Natural killer cell (primary cell): ENCODE results near the gene TMEM179B. TPM values are rescaled to one million over a fixed set of nuclear protein-coding genes. Genes with fewer than 3 reads are reported as not detected.
"Not testable (repeated sequence)": the region's sequence is repeated elsewhere in the genome, so short reads cannot be mapped to it uniquely, and the experiment has no call there.

Experiments
- ATAC-seq, 3 donors: fragments of 150-1000 bp in 2 of 3; fragments of 200-7000 bp in 1 of 3; cut with Tn5 transposase; 1 replicate in 1 of 3; 2 replicates in 2 of 3; pipeline ENCODE4 v1.10.0; 2021; ENCODE audit warnings: mild to moderate bottlenecking in 2 of 3, moderate library complexity in 2 of 3
- DNase-seq, 2 donors: peaks; one replicate each; pipeline versions ENCODE4 v3.0.0 to v3.0.0-alpha.2; 2013 to 2021; ENCODE audit warnings: mixed read lengths in 1 of 2
- H3K27ac ChIP-seq: one replicate; pipeline ENCODE4 v1.5.1; 2013; ENCODE audit warnings: mild to moderate bottlenecking, low read length
- H3K27me3 ChIP-seq: one replicate; pipeline ENCODE4 v1.6.1; 2013; ENCODE audit warnings: low read length; ENCODE audit not compliant: control insufficient read depth, insufficient read depth
- H3K36me3 ChIP-seq: one replicate; pipeline ENCODE4 v1.6.1; 2013; ENCODE audit warnings: low read length; ENCODE audit not compliant: control insufficient read depth, insufficient read depth
- H3K4me1 ChIP-seq: one replicate; pipeline ENCODE4 v1.6.1; 2013; ENCODE audit warnings: low read length; ENCODE audit not compliant: control insufficient read depth, insufficient read depth
- H3K4me3 ChIP-seq: one replicate; pipeline ENCODE4 v1.5.1; 2013; ENCODE audit warnings: low read length
- H3K9me3 ChIP-seq: one replicate; pipeline ENCODE4 v1.6.1; 2013; ENCODE audit warnings: low read length; ENCODE audit not compliant: control insufficient read depth, insufficient read depth
- H3K27ac Mint-ChIP-seq, 2 donors: one replicate each; pipeline ENCODE4 v1.8.0; 2022; ENCODE audit warnings: mild to moderate bottlenecking in 2 of 2, mixed read lengths in 2 of 2, moderate library complexity in 1 of 2
- H3K27me3 Mint-ChIP-seq, 2 donors: one replicate each; pipeline ENCODE4 v1.8.0; 2022; ENCODE audit warnings: low read depth in 2 of 2, mixed read lengths in 2 of 2
- H3K36me3 Mint-ChIP-seq: one replicate; pipeline ENCODE4 v1.8.0; 2022; ENCODE audit warnings: mixed read lengths
- H3K4me1 Mint-ChIP-seq, 2 donors: one replicate each; pipeline ENCODE4 v1.8.0; 2022; ENCODE audit warnings: mixed read lengths in 2 of 2
- H3K4me3 Mint-ChIP-seq: one replicate; pipeline ENCODE4 v1.8.0; 2022; ENCODE audit warnings: mild to moderate bottlenecking, moderate library complexity, mixed read lengths
- H3K9me3 Mint-ChIP-seq, 2 donors: one replicate each; pipeline ENCODE4 v1.8.0; 2022; ENCODE audit warnings: mixed read lengths in 2 of 2
- CTCF ChIP-seq: fragments of 200-600 bp; IDR thresholded peaks from one replicate; pipeline ENCODE4 v1.8.0; 2022; ENCODE audit warnings: antibody characterized with exemption
- WGBS: methylation state at CpG from one replicate; pipeline ENCODE4 v1.1.7; 2013; ENCODE audit warnings: missing lambda C conversion rate; ENCODE audit not compliant: insufficient coverage; 5-methylcytosine and 5-hydroxymethylcytosine counted together
- intact Hi-C: fragments of 100-400 bp; cut with micrococcal nuclease; formaldehyde crosslinking; loops from one replicate; pipeline ENCODE4 v1.14.2; 2022
- total RNA-seq, 4 donors: library from RNA; stranded (reverse); fragments of 120-200 nt in 1 of 4; gene quantifications; one replicate each; pipeline versions ENCODE4 v1.2.3 to v1.2.4, GENCODE V29; 2013 to 2022

Gene TMEM179B
- total RNA-seq, 3 donors from 2014 or later (not counting 1 experiment from before 2014, with no cell fraction given), result 33.7 to 41.1 (median 36.3) TPM

- no peak overlapping the region for H3K27ac ChIP-seq
- no peaks in the 10 kb centered on the region for H3K27me3 ChIP-seq
- peaks cover 35% of the 10 kb centered on the region for H3K36me3 ChIP-seq
- no peak for TF ChIP-seq CTCF
- Mint-ChIP-seq H3K27me3 (no peaks in the 10 kb centered on the region), H3K36me3 (peaks cover 15% of the 10 kb centered on the region), H3K27ac (peak overlapping the region in 1 of 2 donors; percentile 27), H3K4me1 (no peaks in the 10 kb centered on the region), H3K4me3 (peak overlapping the region; percentile 6), H3K9me3 (no peaks in the 10 kb centered on the region)
- no peak for ATAC-seq
- H3K9me3 ChIP-seq, result no peaks in the 10 kb centered on the region
- no peak for DNase-seq
- WGBS, result 93% methylated on average over 4 of the region's 4 CpGs
- intact Hi-C loops, result no loop called here
- no peaks in the 10 kb centered on the region for H3K4me1 ChIP-seq
- no peak overlapping the region for H3K4me3 ChIP-seq
Measured at GRCh38 chr11:62817129-62817528, 29.9 kb downstream of the TMEM179B start.

- Histone ChIP-seq H3K4me3 (no peak overlapping the region), H3K9me3 (no peaks in the 10 kb centered on the region), H3K36me3 (peaks cover 67% of the 10 kb centered on the region), H3K27ac (no peak overlapping the region), H3K27me3 (no peaks in the 10 kb centered on the region), H3K4me1 (no peaks in the 10 kb centered on the region)
- DNase-seq (no peak), ATAC-seq (no peak)
- Mint-ChIP-seq H3K36me3 (peaks cover 24% of the 10 kb centered on the region), H3K27ac (peak overlapping the region in 1 of 2 donors; percentile 6), H3K4me3 (no peak overlapping the region), H3K9me3 (no peaks in the 10 kb centered on the region), H3K4me1 (peaks cover 4 to 14% of the 10 kb centered on the region in 2 donors), H3K27me3 (no peaks in the 10 kb centered on the region)
- TF ChIP-seq CTCF, result no peak
- WGBS, result 100% methylated on average over 3 of the region's 3 CpGs
- intact Hi-C loops, result no loop called here
Measured at GRCh38 chr11:62823677-62824076, 36.5 kb downstream of the TMEM179B start.

GRCh38 chr11:62828130-62828529 is 40.9 kb downstream of the TMEM179B start:
- H3K9me3 Mint-ChIP-seq, H3K4me3 ChIP-seq, H3K9me3 ChIP-seq, DNase-seq, H3K4me3 Mint-ChIP-seq, H3K27ac Mint-ChIP-seq, H3K27ac ChIP-seq, H3K27me3 ChIP-seq, H3K27me3 Mint-ChIP-seq, ATAC-seq, intact Hi-C loops, H3K36me3 Mint-ChIP-seq: not testable (repeated sequence)
- H3K4me1 Mint-ChIP-seq, result peaks cover 27 to 37% of the 10 kb centered on the region in 2 donors
- Histone ChIP-seq H3K4me1 (peaks cover 22% of the 10 kb centered on the region), H3K36me3 (peaks cover 41% of the 10 kb centered on the region)
- 98% methylated on average over 8 of the region's 8 CpGs for WGBS

GRCh38 chr11:62830904-62831519 is 43.8 kb downstream of the TMEM179B start:
- Mint-ChIP-seq H3K9me3 (no peaks in the 10 kb centered on the region), H3K4me3 (peak overlapping the region; percentile 97), H3K4me1 (peaks cover 27 to 42% of the 10 kb centered on the region in 2 donors), H3K27ac (peak overlapping the region; percentile 99 to 100), H3K27me3 (no peaks in the 10 kb centered on the region), H3K36me3 (no peaks in the 10 kb centered on the region)
- WGBS, result under 1% methylated on average over 31 of the region's 33 CpGs
- DNase-seq, result peak in 1 of 2 donors; percentile 38
- no peak for ATAC-seq
- H3K9me3 ChIP-seq, result no peaks in the 10 kb centered on the region
- H3K36me3 ChIP-seq, result peaks cover 41% of the 10 kb centered on the region
- H3K4me3 ChIP-seq, result peak overlapping the region; percentile 87
- TF ChIP-seq CTCF, result no peak
- H3K27me3 ChIP-seq, result no peaks in the 10 kb centered on the region
- intact Hi-C loops, result loop anchor here (1.0 kb wide), 1 partner anchor 8 kb away; the partner anchor contains the start of gene WDR74
- H3K4me1 ChIP-seq, result peaks cover 22% of the 10 kb centered on the region
- peak overlapping the region; percentile 93 for H3K27ac ChIP-seq
